ENCODE measurements around the gene RAET1G. TPM values are rescaled to one million over a fixed set of nuclear protein-coding genes. Genes with fewer than 3 reads are reported as not detected.
"Not testable (repeated sequence)": the region's sequence is repeated elsewhere in the genome, so short reads cannot be mapped to it uniquely, and the experiment has no call there.

The RAET1G gene
- total RNA-seq, 1 experiment from 2014 or later = not detected

DNA sequence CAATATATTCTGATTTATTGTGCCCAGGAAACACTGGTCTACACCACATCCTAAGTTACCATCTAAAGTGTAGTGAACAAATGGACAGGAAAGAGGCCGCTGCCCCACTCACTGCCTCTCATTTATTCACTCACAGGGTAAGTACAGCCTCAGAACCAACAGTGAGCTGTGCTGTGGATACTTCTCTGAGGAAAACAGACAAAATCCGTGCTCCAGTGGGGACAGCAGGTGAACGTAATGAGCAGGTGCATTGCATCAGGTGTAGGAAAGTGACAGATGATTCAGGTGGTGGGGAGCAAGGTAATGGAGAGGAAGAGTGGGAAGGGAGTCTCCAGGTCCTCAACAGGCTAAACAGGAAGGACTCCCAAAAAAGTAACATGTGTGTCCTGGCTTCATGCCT, 10.5 kb upstream of the RAET1G start:
- no peak for DNase-seq

GRCh38 chr6:149933036-149933435, 10.1 kb upstream of the RAET1G start:
- no peak overlapping the region for H3K4me3 ChIP-seq (ENCODE audit: insufficient read depth, low read depth, low read length)
- DNase-seq = no peak
- H3K27me3 ChIP-seq (ENCODE audit: control insufficient read depth, insufficient read depth, low read length) = peaks cover 44% of the 10 kb centered on the region
- H3K36me3 ChIP-seq (replicated peaks; ENCODE audit: control insufficient read depth, insufficient read depth, low read length) = no peaks in the 10 kb centered on the region

More for the DNA sequence above, 10.5 kb upstream of the RAET1G start:
- H3K36me3 ChIP-seq (replicated peaks; ENCODE audit: control insufficient read depth, insufficient read depth, low read length) = no peaks in the 10 kb centered on the region
- peaks cover 48% of the 10 kb centered on the region for H3K27me3 ChIP-seq (ENCODE audit: control insufficient read depth, insufficient read depth, low read length)
- no peak overlapping the region for H3K4me3 ChIP-seq (ENCODE audit: insufficient read depth, low read depth, low read length)

GRCh38 chr6:149931501-149931900, 8.6 kb upstream of the RAET1G start:
- Histone ChIP-seq H3K4me3 (ENCODE audit: insufficient read depth, low read depth, low read length) (no peak overlapping the region), H3K36me3 (replicated peaks; ENCODE audit: control insufficient read depth, insufficient read depth, low read length) (no peaks in the 10 kb centered on the region), H3K27me3 (ENCODE audit: control insufficient read depth, insufficient read depth, low read length) (peaks cover 34% of the 10 kb centered on the region)
- DNase-seq = no peak

- no peaks in the 10 kb centered on the region for H3K36me3 ChIP-seq (replicated peaks; ENCODE audit: control insufficient read depth, insufficient read depth, low read length)
- H3K4me3 ChIP-seq (ENCODE audit: insufficient read depth, low read depth, low read length) = no peak overlapping the region
- DNase-seq = peak; percentile 69
- peaks cover 33% of the 10 kb centered on the region for H3K27me3 ChIP-seq (ENCODE audit: control insufficient read depth, insufficient read depth, low read length)
Observed at GRCh38 chr6:149929422-149929821, 6.5 kb upstream of the RAET1G start.

DNA sequence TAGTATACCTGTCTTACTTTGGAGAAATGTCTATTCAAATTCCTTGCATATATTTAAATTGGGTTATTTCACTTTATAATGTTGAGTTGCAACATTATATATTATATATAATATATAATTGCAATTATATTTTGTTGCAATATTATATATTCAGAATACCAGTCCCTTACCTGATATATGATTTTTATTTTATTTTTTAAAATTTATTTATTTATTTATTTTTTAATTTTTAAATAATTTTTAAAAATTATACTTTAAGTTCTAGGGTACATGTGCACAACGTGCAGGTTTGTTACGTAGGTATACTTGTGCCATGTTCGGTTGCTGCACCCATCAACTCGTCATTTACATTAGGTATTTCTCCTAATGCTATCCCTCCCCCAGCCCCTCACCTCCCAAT, 4.1 kb upstream of the RAET1G start:
- peaks cover 51% of the 10 kb centered on the region for H3K27me3 ChIP-seq (ENCODE audit: control insufficient read depth, insufficient read depth, low read length)
- DNase-seq; H3K36me3 ChIP-seq (replicated peaks; ENCODE audit: control insufficient read depth, insufficient read depth, low read length); H3K4me3 ChIP-seq (ENCODE audit: insufficient read depth, low read depth, low read length): not testable (repeated sequence)

DNA sequence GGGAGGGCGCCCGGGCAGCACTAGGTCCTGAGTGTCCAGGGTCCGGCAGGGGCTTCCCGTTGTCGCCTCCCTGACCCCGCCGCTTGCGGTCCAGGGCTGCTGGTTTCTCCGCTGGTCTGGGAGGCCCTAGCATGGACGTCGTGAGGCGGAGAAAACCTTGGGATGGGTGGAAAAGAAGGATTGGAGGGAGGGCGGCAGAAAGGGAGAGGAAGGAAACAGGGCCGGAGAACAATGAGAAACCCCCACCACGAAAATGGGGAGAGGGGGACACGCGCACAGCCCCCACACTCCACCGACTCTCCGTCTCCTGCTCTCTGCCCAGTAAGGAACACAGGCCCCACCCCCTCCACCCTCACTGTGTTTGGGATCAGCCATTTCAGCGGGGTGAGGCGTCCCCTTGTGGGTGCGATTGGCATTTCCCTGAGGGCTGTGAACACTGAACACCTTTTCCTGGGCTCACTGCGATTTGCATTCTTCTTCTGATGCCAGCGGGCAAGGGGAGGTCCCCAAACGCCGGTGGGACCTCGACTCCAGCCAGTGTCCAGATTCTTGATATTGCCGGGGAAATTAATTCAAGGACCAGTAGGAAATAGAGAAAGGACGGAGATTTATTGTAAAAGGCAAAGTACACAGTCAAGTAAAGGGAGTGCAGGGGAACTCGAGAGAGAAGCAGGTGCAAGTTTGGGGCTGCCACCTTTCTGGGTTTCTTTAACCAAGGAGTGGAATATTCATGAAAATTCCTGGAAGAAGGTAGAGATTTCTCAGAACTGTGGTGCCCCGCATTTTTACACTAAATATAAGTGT, 3.3 kb upstream of the RAET1G start:
- peaks cover 56% of the 10 kb centered on the region for H3K27me3 ChIP-seq (ENCODE audit: control insufficient read depth, insufficient read depth, low read length)
- H3K36me3 ChIP-seq (replicated peaks; ENCODE audit: control insufficient read depth, insufficient read depth, low read length) = no peaks in the 10 kb centered on the region
- DNase-seq = peak; percentile 82
- peak overlapping the region; percentile 43 for H3K4me3 ChIP-seq (ENCODE audit: insufficient read depth, low read depth, low read length)

DNA sequence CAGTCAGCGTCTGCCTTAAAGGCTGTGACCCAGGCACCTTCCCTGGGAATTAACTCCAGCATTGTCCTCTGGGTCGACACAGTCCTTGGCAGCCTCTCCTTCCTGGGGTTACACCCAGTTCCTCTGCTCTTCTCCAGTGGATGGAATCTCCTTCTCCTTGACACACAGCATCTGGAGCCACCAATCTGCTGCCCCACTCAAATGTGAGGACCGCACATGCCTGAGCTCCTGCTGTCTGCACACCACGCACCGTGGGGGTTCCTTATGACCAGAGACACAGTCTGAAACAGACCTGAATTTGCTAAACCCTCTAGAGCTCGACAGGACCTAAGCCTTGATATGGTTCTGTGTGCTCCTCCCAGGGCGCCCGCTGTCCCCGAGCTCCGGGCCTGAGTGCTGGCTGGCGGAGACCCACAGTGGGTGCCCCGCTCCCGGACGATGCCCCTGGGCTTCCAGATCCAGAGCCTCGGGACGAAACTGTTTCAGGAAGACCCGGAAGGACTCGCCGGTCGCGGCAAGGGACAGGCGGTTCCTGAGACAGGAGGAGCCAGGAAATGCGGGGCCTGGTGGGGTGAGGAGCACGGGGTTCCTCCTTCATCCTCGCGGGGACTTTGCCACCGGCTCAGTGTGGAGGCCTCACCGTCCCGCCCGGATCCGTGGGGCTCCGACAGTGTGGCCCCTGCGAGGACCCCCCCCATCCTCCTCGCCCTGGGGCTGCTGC, 2.5 kb upstream of the RAET1G start:
- DNase-seq = peak; percentile 58
- peaks cover 62% of the 10 kb centered on the region for H3K27me3 ChIP-seq (ENCODE audit: control insufficient read depth, insufficient read depth, low read length)
- no peaks in the 10 kb centered on the region for H3K36me3 ChIP-seq (replicated peaks; ENCODE audit: control insufficient read depth, insufficient read depth, low read length)
- H3K4me3 ChIP-seq (ENCODE audit: insufficient read depth, low read depth, low read length) = peak overlapping the region; percentile 43

DNA sequence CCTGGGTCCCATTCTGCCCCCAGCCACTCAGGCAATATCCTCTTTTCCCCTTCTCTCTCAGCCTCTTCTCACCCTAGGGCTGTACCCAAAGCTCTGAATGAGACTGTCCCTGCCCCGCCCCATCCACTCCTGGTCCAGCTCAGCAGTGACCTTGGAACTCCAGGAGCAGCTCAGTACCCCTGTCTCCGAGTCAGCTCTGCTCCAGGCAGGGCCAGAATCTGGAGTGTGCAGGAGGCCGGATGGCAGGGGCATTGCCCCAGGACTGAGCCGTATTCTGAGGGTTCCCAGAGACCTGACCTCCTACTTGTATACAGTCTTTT, 2.0 kb upstream of the RAET1G start:
- DNase-seq = peak; percentile 11
- Histone ChIP-seq H3K27me3 (ENCODE audit: control insufficient read depth, insufficient read depth, low read length) (peaks cover 65% of the 10 kb centered on the region), H3K4me3 (ENCODE audit: insufficient read depth, low read depth, low read length) (no peak overlapping the region), H3K36me3 (replicated peaks; ENCODE audit: control insufficient read depth, insufficient read depth, low read length) (no peaks in the 10 kb centered on the region)

DNA sequence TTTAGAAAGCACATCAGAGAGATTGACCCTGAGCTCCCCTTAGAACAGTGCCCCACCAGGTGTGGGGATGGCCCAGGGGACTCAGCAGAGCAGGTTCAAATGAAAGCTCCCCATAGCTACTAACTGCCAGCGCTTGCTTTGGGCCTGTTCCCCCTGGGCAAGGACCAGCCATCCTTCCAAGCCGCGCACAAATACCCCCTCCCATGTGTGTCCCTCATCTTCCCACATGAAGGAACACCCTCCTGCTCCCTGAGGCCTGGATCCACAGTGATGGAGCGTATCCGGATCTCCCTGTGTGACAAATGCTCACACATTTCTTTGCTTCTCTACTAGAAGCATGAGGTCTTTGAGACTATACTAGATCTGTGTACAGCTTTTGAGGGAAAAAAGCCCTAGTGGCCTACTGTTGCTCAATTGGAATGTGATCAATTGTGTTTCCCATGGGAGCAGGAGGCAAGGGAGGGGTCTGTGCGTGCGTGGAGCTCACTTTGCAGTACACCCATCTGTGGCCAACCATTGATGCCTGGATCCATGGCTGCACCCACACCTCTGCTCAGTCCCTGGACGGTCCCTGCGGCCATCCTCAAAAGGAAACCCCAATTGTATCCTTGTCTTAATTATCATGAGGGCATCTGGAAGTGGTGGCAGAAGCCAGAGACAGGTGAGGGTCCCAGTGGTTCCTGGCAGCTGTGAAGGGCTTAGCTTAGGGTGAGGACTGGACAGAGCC, 1.4 kb upstream of the RAET1G start:
- peaks cover 68% of the 10 kb centered on the region for H3K27me3 ChIP-seq (ENCODE audit: control insufficient read depth, insufficient read depth, low read length)
- no peak overlapping the region for H3K4me3 ChIP-seq (ENCODE audit: insufficient read depth, low read depth, low read length)
- DNase-seq = peak; percentile 38
- no peaks in the 10 kb centered on the region for H3K36me3 ChIP-seq (replicated peaks; ENCODE audit: control insufficient read depth, insufficient read depth, low read length)

DNA sequence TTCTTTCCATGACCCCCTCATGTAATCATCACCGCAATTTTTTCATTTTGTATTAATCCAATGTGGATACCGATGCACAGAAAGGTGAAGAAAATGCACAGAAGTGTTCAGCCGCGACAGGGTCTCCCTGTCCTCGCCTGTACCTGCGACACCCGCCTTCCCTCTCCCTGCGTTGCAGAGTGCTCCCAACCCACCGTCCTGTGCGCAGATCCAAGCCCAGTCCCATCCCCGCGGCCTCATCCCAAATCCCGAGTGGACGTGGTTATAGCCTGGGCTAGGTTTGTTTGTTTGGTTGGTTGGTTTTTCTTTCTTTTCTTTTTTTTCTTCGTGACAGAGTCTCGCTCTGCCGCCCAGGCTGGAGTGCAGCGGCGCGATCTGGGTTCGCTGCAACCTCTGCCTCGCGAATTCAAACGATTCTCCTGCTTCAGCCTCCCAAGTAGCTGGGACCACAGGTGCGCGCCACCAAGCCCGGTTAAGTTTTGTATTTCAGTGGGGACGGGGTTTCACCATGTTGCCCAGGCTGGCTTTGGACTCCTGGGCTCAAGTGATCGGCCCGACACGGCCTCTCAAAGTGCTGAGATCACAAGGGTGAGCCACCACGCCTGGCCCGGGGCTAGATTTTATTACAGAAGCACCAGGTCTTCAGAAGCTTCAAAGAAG, 536 bp upstream of the RAET1G start:
- Histone ChIP-seq H3K27me3 (ENCODE audit: control insufficient read depth, insufficient read depth, low read length) (peaks cover 71% of the 10 kb centered on the region), H3K36me3 (replicated peaks; ENCODE audit: control insufficient read depth, insufficient read depth, low read length) (no peaks in the 10 kb centered on the region), H3K4me3 (ENCODE audit: insufficient read depth, low read depth, low read length) (peak overlapping the region; percentile 52; the same call in 1 of the 2 replicates)
- DNase-seq = no peak

DNA sequence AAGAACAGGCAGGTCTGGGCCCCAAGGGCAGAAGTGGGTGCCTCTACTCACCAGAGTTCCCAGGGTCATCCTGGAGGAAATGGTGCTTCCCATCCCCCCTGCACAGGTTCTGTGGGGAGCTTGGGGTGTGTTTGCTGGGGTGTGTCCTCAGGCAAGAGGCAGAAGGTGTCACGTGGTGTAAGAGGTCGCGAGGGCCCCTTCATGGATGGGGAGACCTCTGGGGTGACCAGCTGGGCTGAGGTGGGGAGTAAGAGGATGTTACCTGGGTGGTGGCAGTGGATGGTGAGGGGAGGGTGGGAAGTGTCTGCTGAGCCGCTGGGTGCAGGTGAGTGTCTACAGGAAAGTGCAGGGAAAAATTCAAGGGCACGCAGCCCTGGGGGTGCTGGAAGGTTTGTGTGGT, 830 bp downstream of the RAET1G start:
- peak; percentile 31 for DNase-seq
- Histone ChIP-seq H3K4me3 (ENCODE audit: insufficient read depth, low read depth, low read length) (peak overlapping the region; percentile 52; the same call in 1 of the 2 replicates), H3K27me3 (ENCODE audit: control insufficient read depth, insufficient read depth, low read length) (peaks cover 77% of the 10 kb centered on the region)
- not testable (repeated sequence) for H3K36me3 ChIP-seq (replicated peaks; ENCODE audit: control insufficient read depth, insufficient read depth, low read length)

DNA sequence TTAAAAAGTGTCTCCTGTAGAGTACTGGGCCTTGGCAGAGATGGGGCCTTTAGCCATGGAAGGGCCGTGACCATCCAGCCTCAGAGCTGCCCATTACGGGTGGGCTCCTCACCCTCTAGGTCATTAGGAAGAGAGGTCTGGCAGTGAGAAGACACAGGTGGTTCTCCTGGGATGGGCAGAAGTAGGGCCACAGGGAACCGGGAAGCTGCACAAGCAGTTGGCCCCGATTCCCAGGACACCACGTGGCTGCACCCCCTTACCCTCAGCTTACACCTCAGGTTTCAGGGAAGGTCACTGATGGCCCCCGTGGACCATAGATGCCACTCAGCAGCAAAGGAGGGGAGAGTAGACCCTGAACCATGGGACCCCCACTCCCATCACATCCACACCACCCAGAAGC, 1.6 kb downstream of the RAET1G start:
- Histone ChIP-seq H3K36me3 (replicated peaks; ENCODE audit: control insufficient read depth, insufficient read depth, low read length) (no peaks in the 10 kb centered on the region), H3K4me3 (ENCODE audit: insufficient read depth, low read depth, low read length) (no peak overlapping the region), H3K27me3 (ENCODE audit: control insufficient read depth, insufficient read depth, low read length) (peaks cover 73% of the 10 kb centered on the region)
- no peak for DNase-seq

- H3K27me3 ChIP-seq (ENCODE audit: control insufficient read depth, insufficient read depth, low read length) = peaks cover 59% of the 10 kb centered on the region
- no peak overlapping the region for H3K4me3 ChIP-seq (ENCODE audit: insufficient read depth, low read depth, low read length)
- no peaks in the 10 kb centered on the region for H3K36me3 ChIP-seq (replicated peaks; ENCODE audit: control insufficient read depth, insufficient read depth, low read length)
- DNase-seq = no peak
Observed at GRCh38 chr6:149919834-149920225, 3.1 kb downstream of the RAET1G start.

GRCh38 chr6:149919126-149919833, 3.6 kb downstream of the RAET1G start:
- not testable (repeated sequence) for H3K36me3 ChIP-seq (replicated peaks; ENCODE audit: control insufficient read depth, insufficient read depth, low read length); H3K4me3 ChIP-seq (ENCODE audit: insufficient read depth, low read depth, low read length); DNase-seq
- peaks cover 54% of the 10 kb centered on the region for H3K27me3 ChIP-seq (ENCODE audit: control insufficient read depth, insufficient read depth, low read length)
